GM19193 (cell line): ENCODE data around the gene FIGNL2.

Experiments
- POLR2A ChIP-seq: IDR thresholded peaks from 4 replicates; pipeline ENCODE4 v1.6.1; 2011; ENCODE audit not compliant: insufficient read depth, insufficient read length; ENCODE audit errors: extremely low read depth

Gene FIGNL2

GRCh38 chr12:51850081-51850964 is 1.8 kb upstream of the FIGNL2 start:
- no peak for TF ChIP-seq POLR2A

- TF ChIP-seq POLR2A: no peak
Observed at GRCh38 chr12:51848841-51849735, 570 bp upstream of the FIGNL2 start.

DNA sequence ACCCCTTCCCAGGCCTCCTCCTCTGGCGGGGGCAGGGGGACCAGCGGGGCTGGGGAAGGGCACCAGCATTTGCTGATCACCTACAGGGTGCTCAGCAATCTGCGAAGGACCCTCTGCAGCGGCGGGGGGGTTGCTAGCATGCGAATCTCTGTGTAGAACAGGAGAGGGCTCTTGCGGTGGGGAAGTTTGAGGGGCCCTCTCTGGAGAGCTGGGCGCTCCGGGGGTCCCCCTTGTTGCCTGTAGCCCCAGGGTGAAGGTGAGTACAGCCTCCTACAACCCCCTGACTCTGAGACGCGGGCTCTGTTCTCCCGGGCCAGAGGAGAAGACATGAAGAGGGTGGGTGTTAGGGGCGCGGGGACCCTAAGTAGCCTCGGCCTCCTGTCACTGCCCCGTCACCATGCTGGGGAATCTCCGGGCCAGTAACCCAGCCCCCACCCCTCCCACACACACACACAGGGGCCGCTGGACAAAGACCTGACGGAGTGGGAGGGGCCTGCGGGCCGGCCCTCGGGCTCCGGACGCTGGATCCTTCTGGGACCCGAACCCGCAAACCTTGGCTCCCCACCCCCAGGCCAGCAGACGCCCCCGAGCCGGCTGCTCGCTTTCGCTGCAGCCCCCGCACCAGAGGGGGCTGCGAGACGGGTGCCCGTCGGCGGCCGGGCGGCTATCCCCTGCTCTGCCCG is 734 bp downstream of the FIGNL2 start:
- no peak for TF ChIP-seq POLR2A

GRCh38 chr12:51846911-51847642 is 1.4 kb downstream of the FIGNL2 start:
- no peak for TF ChIP-seq POLR2A

GRCh38 chr12:51846271-51846691 is 2.2 kb downstream of the FIGNL2 start:
- no peak for TF ChIP-seq POLR2A

GRCh38 chr12:51845482-51845881 is 3.0 kb downstream of the FIGNL2 start:
- TF ChIP-seq POLR2A: no peak

GRCh38 chr12:51844854-51845253 is 3.7 kb downstream of the FIGNL2 start:
- no peak for TF ChIP-seq POLR2A

GRCh38 chr12:51841727-51842126 is 6.8 kb downstream of the FIGNL2 start:
- no peak for TF ChIP-seq POLR2A

DNA sequence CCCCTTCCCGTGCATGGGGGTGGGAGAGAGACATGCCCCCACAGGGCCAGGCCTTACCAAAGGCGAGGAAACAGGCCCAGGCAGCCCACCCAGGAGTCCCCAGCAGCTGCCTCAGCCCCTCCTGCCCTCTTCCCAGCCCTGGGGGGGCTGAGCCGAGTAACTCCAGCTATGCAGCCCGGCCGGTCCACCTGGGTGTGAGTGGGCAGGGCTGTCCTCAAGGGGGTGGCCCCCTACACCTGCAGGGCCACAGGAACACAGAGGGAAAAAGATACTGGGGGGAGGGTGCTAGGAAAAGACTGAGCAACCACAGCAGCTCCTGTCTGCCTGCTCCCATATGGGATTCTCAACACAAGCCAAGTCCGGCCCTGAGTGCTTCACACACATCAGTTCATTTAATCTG is 7.6 kb downstream of the FIGNL2 start:
- TF ChIP-seq POLR2A: no peak

- TF ChIP-seq POLR2A: no peak
Observed at GRCh38 chr12:51839310-51839947, 9.1 kb downstream of the FIGNL2 start.

- TF ChIP-seq POLR2A: no peak
Observed at GRCh38 chr12:51838762-51839161, 9.8 kb downstream of the FIGNL2 start.

DNA sequence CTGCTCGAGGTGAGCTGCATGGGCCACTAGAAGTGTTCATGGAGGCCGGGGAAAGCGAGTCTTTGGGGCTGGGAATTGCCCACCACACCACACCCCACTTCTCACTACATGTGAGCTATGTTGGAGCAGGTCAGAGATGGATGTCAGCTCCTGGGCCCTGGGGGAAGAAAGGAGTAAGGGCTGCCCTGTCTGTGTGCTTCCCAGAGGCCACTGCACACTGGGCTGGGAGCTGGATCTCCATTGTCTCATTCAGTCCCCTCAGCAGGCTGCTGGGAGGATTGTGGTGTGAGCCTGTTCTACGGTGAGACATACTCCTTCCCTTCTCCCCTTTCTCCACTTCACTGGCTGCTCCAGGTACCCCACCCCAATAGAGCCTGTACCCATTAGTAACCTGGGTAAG is 10.5 kb downstream of the FIGNL2 start:
- no peak for TF ChIP-seq POLR2A

DNA sequence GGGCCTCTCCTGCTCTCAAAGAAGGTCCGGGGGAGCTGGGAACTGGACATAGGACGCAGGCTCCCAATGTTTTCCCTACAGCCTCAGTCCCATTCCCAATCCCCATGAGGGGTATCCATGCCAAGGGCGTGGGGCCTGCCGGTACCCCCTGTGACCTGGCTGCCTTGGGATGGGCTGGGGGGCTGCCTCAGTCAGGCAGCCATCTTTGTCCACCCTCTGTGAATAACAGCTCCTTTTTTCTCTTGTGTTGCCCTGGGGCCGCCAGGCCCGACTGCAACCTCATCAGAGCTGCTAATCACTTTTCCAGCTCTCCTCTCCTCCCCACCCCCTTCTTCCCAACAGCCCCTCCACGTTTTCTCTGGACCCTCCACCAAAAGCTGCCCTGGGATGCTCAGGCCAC is 11.2 kb downstream of the FIGNL2 start:
- no peak for TF ChIP-seq POLR2A

DNA sequence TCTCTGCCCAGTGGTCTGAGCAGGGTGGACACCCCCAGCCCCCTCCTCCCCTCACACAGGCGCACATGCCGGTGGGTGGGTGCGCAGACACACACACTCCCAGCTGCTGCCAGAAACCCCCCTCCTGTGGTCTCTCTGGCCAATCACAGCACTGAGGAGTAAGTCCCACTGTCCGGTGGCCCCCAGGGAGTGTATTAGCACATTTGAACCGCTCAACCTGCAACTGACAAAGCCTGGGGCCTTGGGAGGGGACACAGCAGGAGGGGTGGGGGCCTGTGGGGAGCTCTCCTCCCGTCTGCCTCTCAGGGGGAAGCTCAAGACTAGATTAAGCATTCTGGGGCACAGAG is 11.7 kb downstream of the FIGNL2 start:
- no peak for TF ChIP-seq POLR2A
